IPS-11a (cell line): ENCODE measurements around the gene FAM72A.
"Not testable (repeated sequence)": the region's sequence is repeated elsewhere in the genome, so short reads cannot be mapped to it uniquely, and the experiment has no call there.

Experiments used
- H3K4me3 ChIP-seq: one replicate; pipeline ENCODE4 v1.5.1; 2013; ENCODE audit warnings: low read depth, low read length, control low read depth

Gene FAM72A

DNA sequence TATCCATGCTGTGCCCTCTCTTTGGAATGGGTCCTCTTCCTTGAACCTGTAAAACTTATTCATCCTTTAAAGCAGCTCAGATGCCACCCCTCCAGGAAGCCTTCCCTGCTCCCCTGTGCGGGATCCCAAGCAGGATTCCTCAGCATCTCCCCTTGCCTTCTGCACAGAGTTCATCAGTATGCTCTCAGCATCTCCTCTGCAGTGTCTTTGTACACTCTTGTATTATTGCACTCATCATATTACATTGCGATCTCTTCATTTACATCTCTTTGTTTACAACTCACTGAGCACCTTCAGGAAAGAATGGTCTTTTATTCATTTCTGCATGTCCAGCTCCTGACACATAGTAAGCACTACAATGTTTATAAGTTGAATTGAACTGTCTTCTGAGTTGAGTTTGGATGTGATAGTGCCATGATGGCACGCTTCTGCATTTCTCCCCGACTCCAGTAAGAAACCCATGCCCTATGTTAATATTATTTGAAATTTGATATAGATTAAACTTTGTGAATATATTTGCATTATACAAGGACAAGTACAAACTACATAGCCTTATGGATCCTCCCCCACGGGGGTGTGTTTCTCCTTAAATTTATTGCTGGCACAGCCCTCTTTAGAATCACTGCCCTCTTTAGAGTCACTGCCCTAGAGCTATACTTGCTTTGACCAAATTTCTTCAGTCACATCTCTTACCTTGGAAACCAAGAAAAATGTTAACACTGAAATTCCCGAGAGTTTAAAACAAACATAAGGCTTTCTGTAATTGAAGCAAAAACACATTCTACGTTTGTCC is 13.2 kb upstream of the FAM72A start:
- H3K4me3 ChIP-seq, result not testable (repeated sequence)

- not testable (repeated sequence) for H3K4me3 ChIP-seq
Observed at GRCh38 chr1:206210802-206211201, 8.2 kb upstream of the FAM72A start.

GRCh38 chr1:206205569-206205968 is 2.9 kb upstream of the FAM72A start:
- not testable (repeated sequence) for H3K4me3 ChIP-seq

DNA sequence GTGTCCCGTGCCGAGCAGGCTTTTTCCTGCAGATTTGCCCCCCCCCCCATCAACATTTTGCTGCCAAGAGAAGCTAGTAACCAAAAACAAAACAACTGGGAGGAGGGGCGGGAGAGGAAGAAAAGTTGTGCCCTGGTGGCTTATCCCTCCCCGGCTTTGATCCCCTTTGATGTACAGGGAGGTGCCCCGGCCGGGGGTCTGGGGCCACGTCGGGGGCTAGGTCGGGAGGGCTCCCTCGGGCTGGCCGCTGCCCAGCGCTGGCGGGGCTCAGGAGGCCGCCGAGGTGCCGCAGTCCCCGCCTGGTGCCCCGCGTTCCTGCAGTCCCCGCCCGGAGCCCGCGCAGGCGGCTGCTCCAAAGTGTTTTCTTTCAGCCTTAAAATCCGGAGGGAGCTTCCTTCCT is 2.2 kb upstream of the FAM72A start:
- H3K4me3 ChIP-seq, result peak overlapping the region; percentile 24

DNA sequence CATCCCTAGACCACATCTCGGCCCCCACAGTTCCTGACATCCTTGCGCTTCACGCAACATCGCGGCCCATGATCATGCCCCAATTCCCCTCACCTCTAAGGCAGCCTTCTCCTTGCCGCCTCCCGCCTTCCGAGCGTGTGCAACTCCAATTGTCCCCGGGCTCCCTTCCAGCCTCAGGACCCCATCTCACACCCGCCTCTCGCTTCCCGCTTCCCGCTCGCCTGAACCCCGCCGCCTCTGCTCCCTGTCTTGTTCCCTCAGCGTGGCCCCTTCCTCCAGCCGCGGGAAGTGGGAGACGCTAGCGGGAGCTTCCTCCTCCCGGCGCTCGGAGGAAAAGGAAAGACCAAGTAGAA is 1.5 kb upstream of the FAM72A start:
- peak overlapping the region; percentile 8 for H3K4me3 ChIP-seq

DNA sequence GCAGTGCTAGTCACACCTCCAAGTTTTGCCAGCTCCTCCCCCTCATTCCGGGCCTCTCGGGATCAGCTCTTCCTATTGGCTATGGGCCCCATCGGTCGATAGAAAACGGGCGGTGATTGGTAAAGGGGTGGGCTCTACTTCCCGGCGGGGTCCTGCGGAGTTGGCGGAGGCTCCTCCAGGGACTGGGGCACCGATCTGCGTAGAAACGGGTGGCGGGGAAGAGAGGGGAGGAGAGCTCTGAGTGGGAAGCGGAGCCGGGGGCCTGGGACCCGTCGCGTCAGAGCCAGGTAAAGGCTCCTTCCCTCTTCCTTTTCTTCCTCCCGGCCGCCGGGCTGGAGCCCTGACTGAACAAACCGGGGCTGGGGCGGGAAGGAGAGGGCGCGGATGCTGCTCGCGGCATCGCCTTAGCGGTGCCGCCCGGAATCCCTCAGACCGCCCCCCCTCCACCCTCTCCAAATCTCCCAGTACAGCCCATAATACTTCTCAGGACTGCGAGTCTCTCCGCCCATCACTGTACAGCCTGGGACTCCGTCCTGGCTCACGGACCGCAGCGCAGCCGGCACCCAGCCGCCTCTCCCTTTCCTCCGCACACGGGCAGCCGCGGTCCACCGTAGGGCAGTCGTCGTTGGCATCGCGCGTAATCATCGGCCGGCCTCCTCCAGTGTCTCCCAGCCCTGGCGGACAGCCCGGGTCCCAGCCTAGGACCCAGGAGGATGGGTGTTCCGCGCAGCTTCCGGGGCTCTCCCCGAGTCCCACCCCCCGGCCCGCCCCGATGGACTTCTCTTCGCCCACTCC is 922 bp upstream of the FAM72A start, which contains the start of gene SRGAP2:
Gene SRGAP2 (plus strand): TSS at position 178 of the 795 bp plus-strand sequence. CDS start 2,430 bp downstream, outside the sequence.
- H3K4me3 ChIP-seq, result peak within 1 kb of the TSS; percentile 8

DNA sequence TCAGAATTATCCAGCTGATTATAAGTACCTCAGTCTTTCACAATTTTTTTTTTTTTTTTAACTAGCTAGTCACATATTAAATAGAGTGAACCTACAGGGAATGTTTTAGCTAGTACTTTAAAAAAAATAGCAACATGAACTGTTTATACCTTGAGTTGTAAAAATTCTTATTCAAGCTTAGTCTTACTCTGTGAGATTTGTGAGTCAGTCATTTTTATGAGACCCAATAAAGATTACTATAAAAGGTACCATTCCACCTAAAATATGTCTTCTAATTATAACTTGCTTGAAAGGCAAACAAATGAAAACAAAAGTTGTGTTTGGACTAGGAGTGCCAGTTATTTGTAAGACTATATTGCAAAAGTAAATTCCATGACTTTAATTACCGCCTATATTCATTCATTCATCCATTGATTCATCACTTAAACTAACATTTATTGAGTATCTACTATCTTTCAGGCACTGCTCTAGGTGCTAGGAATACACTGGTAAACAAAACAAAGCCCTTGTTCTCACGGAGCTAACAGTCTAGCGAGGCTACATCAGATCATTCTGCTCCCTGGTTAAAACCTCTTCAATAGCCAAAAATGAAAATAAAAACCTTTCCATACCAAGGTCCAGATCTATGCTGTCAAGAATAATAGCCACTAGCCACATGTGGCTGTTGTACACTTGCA is 5.8 kb downstream of the FAM72A start:
- H3K4me3 ChIP-seq, result not testable (repeated sequence)

DNA sequence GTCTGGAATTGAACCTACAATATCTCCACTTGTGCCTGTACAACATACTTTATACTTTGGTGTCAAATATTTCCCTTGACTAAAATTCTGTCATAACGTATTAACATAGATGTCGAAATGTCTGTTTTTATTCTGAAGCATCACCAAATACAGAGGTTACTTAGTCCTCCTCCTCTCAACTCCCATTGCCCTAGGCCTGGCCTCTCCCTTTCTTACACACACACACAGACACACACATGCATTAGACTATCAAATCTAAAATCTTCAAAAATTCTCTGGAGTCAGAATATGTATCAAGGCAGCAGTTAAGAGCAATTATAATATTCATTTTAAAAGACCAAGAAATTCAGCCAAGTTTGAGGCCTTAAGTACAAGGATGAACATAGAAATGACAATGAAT is 7.5 kb downstream of the FAM72A start:
- H3K4me3 ChIP-seq, result not testable (repeated sequence)

DNA sequence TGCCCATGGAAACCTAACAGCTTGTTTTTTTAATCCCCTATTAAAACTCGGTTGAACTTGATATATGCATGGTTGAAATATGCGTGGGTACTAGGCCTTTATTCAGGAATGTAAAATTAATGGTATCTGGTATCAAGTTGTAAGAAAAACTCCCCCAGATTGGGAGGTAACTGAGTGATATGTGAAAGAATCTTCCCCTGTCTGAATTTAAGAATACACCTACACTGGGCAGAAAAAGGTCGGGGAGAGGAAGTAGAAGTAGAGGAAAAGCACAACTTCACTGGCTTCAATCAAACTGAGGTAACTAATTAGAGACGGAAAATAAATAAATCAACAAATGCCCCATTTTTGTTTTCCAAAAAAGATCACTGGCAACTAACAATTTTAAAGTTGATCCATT is 15.8 kb downstream of the FAM72A start:
- H3K4me3 ChIP-seq, result not testable (repeated sequence)

- not testable (repeated sequence) for H3K4me3 ChIP-seq
Observed at GRCh38 chr1:206185778-206186177, 16.9 kb downstream of the FAM72A start.

DNA sequence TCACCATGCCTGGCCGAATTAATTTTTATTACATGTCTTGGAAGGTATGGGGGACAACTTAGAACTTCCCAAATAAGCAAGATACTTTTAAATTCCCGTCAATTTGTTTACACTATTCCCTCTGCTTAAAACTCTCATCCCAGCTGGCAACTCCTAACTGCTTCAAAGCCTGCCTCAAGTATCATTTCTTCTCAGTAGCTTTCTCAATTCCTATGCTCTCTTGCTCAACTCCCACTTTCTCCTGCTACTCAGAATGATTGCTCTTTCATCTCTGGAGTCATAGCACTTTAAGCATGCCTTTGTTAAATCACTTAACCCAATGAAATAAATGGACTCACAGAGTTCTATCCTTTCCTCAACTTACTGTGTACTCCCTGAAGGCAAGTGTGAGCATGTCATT is 18.9 kb downstream of the FAM72A start:
- not testable (repeated sequence) for H3K4me3 ChIP-seq

DNA sequence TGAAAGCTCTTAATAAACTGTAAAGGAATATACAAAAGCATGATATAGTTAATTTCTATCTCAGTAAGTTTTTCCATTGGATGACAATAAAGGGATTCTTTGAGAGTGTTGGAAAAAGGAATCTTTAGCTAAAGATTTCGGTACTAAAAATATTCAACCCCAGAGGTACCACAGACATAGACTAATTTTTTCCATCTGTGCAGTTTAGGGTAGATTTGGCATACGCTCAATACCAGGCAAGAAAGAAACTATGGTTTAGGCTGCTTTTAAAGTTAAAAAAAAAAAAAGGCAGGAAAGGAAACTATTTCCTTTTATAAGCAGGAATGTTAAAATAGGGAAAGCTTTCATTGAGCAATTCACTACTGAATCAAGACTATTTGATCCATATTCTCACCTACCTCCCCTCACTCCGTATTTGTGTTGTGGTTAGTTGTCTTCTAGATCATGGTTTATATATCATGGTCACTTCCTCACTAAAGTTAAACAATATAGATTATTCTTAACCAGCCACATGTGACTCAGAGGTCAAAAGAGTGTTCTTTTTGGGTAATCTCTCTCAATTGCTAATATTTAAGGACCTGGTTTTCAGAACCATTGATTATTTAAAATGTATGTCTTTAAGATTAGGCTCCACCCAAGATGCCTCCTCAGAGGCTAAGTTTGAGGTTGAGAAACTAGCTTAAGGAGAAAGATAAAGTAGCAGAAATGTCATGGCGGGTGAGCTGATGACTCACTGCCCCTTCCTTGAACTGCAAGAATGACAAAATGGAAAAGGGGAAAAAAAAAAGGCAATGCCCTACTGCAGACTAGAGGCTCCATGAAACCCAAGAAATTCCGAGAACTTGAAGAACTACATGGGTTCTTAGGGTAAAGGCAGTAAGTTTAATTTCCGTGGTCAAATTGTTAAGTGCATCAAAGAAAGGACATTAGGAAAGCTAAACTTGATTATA is 20.0 kb downstream of the FAM72A start:
- H3K4me3 ChIP-seq, result not testable (repeated sequence)

- H3K4me3 ChIP-seq, result not testable (repeated sequence)
Observed at GRCh38 chr1:206179666-206180065, 23.0 kb downstream of the FAM72A start.

DNA sequence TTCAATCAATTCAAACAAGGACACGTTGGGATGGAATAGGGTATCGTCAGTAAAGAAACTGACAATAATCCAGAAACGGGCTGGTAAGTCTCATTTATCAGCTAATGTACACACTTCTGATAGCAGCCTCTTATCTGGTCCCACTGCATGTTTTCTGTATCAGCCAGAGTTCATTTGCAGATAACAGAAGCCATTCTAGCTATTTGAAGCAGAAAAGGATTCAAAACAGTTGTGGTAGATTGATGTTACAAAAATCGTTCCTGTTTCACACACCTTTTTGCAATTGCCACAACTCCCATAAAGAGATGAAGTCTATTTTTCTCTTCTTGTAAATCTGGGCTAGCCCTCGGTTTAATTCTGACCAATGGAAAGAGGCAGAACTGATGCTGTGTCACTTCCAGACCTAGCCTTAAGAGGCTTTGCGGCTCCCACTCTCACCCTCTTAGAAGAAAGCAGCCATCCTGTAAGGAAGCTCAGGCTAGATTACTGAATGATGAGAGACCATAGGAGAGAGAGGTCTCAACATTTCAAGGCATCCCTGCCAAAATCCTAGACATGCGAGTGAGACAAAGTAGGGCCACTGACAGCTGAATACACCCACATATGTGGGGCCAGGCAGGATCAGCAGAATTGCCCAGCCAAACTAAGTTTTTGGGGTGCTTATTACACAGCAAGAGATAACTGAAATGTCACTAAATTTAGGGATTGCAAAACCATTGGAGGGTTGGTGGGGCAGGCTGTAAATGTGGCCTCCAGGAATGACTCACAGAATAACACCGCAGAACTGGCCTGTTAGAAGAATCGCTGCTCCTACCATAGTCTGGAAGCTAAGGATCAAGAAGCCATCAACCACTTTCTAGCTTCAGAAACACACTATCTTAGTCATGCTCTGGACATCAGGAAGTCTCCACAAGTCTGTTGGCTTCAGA is 24.3 kb downstream of the FAM72A start:
- H3K4me3 ChIP-seq, result not testable (repeated sequence)

- H3K4me3 ChIP-seq, result not testable (repeated sequence)
Observed at GRCh38 chr1:206176114-206176502, 26.5 kb downstream of the FAM72A start.

DNA sequence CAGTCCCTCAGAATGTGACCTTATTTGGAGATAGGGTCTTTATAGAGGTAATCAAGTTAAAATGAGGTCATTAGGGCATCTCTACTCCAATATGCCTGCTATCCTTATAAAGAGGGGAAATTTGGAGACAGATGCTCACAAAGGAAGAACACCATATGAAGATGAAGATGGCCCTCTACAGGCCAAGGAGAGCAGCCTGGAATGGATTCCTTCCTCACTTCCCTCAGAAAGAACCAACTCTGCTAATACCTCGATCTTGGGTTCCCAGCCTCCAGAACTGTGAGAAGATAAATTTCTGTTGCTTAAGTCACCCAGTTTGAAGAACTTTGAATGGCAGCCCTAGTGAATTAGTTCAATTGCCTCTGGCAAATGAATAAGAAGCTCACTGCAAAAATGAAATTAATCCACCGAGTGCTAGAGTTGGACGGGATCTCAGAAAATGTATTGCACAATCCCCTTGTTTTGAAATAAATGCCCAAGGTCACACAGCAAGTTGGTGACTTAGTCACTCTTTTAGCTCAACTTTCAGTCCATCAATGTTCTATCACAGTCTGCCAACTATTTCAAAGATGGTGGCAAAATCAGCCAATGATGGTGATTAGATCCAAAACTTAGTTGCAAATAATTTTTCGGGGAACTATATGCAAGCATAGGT is 27.1 kb downstream of the FAM72A start:
- H3K4me3 ChIP-seq, result not testable (repeated sequence)

DNA sequence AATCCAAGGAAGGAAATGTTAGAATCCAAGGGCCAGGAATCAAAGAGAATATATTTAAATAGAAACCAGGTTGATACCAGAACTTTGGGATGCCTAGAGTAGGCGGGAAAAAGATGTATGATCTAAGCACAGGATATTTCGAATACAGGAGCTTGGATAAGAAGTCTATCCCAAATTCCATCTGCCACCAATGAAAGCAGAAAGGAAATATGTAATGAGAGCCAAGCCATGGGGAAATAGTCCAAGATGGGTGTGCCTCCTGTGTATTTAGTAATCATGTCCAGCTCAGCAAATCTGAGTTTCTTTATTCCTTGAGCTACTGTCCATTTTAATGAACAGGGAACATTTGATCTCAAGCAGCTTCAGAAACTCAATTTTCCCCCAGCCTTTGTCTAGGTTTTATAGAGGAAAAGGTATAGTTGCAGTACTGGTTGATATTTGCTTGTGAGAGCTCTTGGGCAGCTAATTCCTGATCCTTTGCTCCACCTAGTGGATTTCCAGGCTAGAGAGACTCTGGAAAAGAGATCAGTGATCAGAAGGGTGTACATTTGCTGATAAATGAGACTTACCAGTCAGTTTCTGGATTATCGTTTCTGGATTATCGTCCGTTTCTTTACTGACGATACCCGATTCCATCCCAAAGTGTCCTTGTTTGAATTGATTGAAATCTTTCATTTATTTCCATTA is 28.3 kb downstream of the FAM72A start:
- not testable (repeated sequence) for H3K4me3 ChIP-seq

GRCh38 chr1:206173110-206173719 is 29.4 kb downstream of the FAM72A start:
- H3K4me3 ChIP-seq, result not testable (repeated sequence)
